Iris pigment epithelial cell (primary cell): Measurements from ENCODE around the gene NBAS.
"Not testable (repeated sequence)": the region's sequence is repeated elsewhere in the genome, so short reads cannot be mapped to it uniquely, and the experiment has no call there.

ENCODE experiments used
- DNase-seq: peaks from one replicate; pipeline ENCODE4 v3.0.0-alpha.2; 2011; ENCODE audit warnings: low read depth

Gene NBAS

GRCh38 chr2:15412309-15412708 lies 148.8 kb downstream of the NBAS start:
- no peak for DNase-seq

GRCh38 chr2:15410884-15411283 lies 150.2 kb downstream of the NBAS start:
- DNase-seq, result no peak

GRCh38 chr2:15408759-15409158 lies 152.4 kb downstream of the NBAS start:
- DNase-seq, result no peak

GRCh38 chr2:15407666-15408065 lies 153.5 kb downstream of the NBAS start:
- DNase-seq, result no peak

GRCh38 chr2:15404511-15404910 lies 156.6 kb downstream of the NBAS start:
- DNase-seq, result not testable (repeated sequence)

- no peak for DNase-seq
Observed at GRCh38 chr2:15400240-15400826, 160.8 kb downstream of the NBAS start.

GRCh38 chr2:15399241-15399640 lies 161.9 kb downstream of the NBAS start:
- DNase-seq, result no peak

GRCh38 chr2:15391751-15392150 lies 169.4 kb downstream of the NBAS start:
- DNase-seq, result no peak

- no peak for DNase-seq
Observed at GRCh38 chr2:15389895-15390294, 171.2 kb downstream of the NBAS start.

- DNase-seq, result no peak
Observed at GRCh38 chr2:15389326-15389700, 171.8 kb downstream of the NBAS start.

- no peak for DNase-seq
Observed at GRCh38 chr2:15388406-15389325, 172.5 kb downstream of the NBAS start.

- no peak for DNase-seq
Observed at GRCh38 chr2:15385184-15385583, 175.9 kb downstream of the NBAS start.

- DNase-seq, result no peak
Observed at GRCh38 chr2:15383695-15384350, 177.3 kb downstream of the NBAS start.

GRCh38 chr2:15378148-15378908 lies 182.8 kb downstream of the NBAS start:
- no peak for DNase-seq

GRCh38 chr2:15377202-15377601 lies 183.9 kb downstream of the NBAS start:
- no peak for DNase-seq

GRCh38 chr2:15372019-15372418 lies 189.1 kb downstream of the NBAS start:
- DNase-seq, result no peak

- no peak for DNase-seq
Observed at GRCh38 chr2:15369129-15369528, 192.0 kb downstream of the NBAS start.

- DNase-seq, result no peak
Observed at GRCh38 chr2:15367715-15368114, 193.4 kb downstream of the NBAS start.

GRCh38 chr2:15367205-15367604 lies 193.9 kb downstream of the NBAS start:
- no peak for DNase-seq

GRCh38 chr2:15365411-15365810 lies 195.7 kb downstream of the NBAS start:
- DNase-seq, result no peak

GRCh38 chr2:15364561-15364960 lies 196.6 kb downstream of the NBAS start:
- DNase-seq, result peak; percentile 52

- no peak for DNase-seq
Observed at GRCh38 chr2:15363734-15364133, 197.4 kb downstream of the NBAS start.
